Measurements from ENCODE around the gene IRF4.

DNA sequence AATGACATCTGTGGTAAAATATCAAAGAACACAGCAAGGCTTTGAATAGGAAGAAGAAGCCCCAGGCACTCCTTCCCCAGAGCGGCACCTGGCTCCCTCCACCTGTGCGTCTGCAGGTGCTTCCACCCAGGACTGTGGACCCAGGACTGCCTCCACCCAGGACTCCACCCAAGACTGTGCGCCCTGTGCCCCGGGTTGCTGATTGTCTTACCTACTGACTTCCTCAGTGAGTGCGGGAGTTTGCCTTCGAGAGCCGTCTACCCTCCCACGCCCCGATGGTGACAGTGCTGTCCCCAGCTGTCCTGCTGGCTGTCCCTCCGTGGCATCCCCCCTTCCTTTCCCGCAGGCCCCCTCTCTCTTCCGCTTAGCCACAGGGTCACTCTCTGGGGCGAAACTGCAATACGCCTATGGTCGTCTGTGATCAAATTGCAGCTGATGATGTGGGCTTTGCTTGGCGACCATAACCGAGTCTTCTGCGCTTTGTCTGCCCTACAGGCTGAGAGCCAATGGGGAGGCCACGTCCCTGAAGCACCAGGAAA is 52.1 kb downstream of the IRF4 start:
- TF ChIP-seq, protein P1, sequence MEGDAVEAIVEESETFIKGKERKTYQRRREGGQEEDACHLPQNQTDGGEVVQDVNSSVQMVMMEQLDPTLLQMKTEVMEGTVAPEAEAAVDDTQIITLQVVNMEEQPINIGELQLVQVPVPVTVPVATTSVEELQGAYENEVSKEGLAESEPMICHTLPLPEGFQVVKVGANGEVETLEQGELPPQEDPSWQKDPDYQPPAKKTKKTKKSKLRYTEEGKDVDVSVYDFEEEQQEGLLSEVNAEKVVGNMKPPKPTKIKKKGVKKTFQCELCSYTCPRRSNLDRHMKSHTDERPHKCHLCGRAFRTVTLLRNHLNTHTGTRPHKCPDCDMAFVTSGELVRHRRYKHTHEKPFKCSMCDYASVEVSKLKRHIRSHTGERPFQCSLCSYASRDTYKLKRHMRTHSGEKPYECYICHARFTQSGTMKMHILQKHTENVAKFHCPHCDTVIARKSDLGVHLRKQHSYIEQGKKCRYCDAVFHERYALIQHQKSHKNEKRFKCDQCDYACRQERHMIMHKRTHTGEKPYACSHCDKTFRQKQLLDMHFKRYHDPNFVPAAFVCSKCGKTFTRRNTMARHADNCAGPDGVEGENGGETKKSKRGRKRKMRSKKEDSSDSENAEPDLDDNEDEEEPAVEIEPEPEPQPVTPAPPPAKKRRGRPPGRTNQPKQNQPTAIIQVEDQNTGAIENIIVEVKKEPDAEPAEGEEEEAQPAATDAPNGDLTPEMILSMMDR (IDR thresholded peaks at IDR 0.05): no peak
- no peak for TF ChIP-seq POLR2AphosphoS5 (IDR thresholded peaks at IDR 0.05)

Data from breast epithelium (tissue), 3 donors.